SU-DHL-6 (cell line): ENCODE data around the gene CPEB3.

Source experiments
- H2AFZ ChIP-seq: fragments of 200-600 bp; sonication (generic); 2 replicates; pipeline ENCODE4 v1.6.1; 2014; ENCODE audit warnings: low read depth, mild to moderate bottlenecking, moderate library complexity, mixed read lengths, antibody characterized with exemption, low read length; ENCODE audit not compliant: severe bottlenecking
- H3F3A ChIP-seq: fragments of 200-600 bp; shearing (Covaris generic); 2 replicates; pipeline ENCODE4 v1.6.0; 2016; ENCODE audit warnings: antibody characterized with exemption, mild to moderate bottlenecking; ENCODE audit not compliant: insufficient read depth
- H3K27ac ChIP-seq: fragments of 200-600 bp; sonication (generic); 2 replicates; pipeline ENCODE4 v1.5.1; 2016; ENCODE audit warnings: low read depth, mild to moderate bottlenecking, low read length, moderate library complexity, mixed read lengths
- H3K27me3 ChIP-seq: fragments of 200-600 bp; sonication (generic), shearing (Covaris generic); 2 replicates; pipeline ENCODE4 v1.6.0; 2014; ENCODE audit warnings: mild to moderate bottlenecking, low read length
- H3K36me3 ChIP-seq: fragments of 200-600 bp; sonication (generic); 2 replicates; pipeline ENCODE4 v1.6.1; 2014; ENCODE audit warnings: mild to moderate bottlenecking, low read length, mixed read lengths
- H3K4me2 ChIP-seq: fragments of 300-600, 200-600 bp; shearing (Covaris generic), sonication (generic); 2 replicates; pipeline ENCODE4 v1.6.0; 2014; ENCODE audit warnings: low read length, low read depth, mild to moderate bottlenecking; ENCODE audit not compliant: poor library complexity, severe bottlenecking
- H3K4me3 ChIP-seq: fragments of 200-600 bp; sonication (generic); 2 replicates; pipeline ENCODE4 v1.5.1; 2014; ENCODE audit warnings: antibody characterized with exemption, low read length, mild to moderate bottlenecking, mixed read lengths; ENCODE audit not compliant: insufficient read depth, poor library complexity, severe bottlenecking
- H3K79me2 ChIP-seq: fragments of 200-600 bp; sonication (generic); 2 replicates; pipeline ENCODE4 v1.6.1; 2014; ENCODE audit warnings: mild to moderate bottlenecking, low read length, moderate library complexity; ENCODE audit not compliant: insufficient read depth
- H3K9ac ChIP-seq: fragments of 200-600 bp; sonication (generic); 2 replicates; pipeline ENCODE4 v1.7.0; 2014; ENCODE audit warnings: mild to moderate bottlenecking, low read length
- H3K9me2 ChIP-seq: fragments of 200-600 bp; sonication (generic); replicated peaks from 2 replicates; pipeline ENCODE4 v1.6.1; 2014; ENCODE audit warnings: low read length; ENCODE audit not compliant: insufficient read depth
- H3K9me3 ChIP-seq: fragments of 200-600 bp; sonication (generic); 2 replicates; pipeline ENCODE4 v1.6.1; 2014; ENCODE audit warnings: low read length, mixed read lengths; ENCODE audit not compliant: insufficient read depth
- H4K20me1 ChIP-seq: fragments of 200-600 bp; sonication (generic); 2 replicates; pipeline ENCODE4 v1.6.1; 2014; ENCODE audit warnings: low read depth, mild to moderate bottlenecking, antibody characterized with exemption, low read length, moderate library complexity, mixed read lengths
- CTCF ChIP-seq: fragments of 200-600 bp; sonication (generic); IDR thresholded peaks from one replicate; pipeline ENCODE4 v1.5.1; 2017; ENCODE audit warnings: antibody characterized with exemption, mild to moderate bottlenecking, low read length, moderate library complexity; ENCODE audit not compliant: insufficient read depth, poor library complexity, severe bottlenecking
- EZH2phosphoT487 ChIP-seq: fragments of 200-600 bp; sonication (generic), shearing (Covaris generic); conservative IDR thresholded peaks from 2 replicates; pipeline ENCODE4 v1.6.1; 2018; ENCODE audit warnings: mild to moderate bottlenecking, antibody characterized with exemption, low read length, moderate library complexity, mixed read lengths

Gene CPEB3

GRCh38 chr10:92150823-92151222, 140.1 kb downstream of the CPEB3 start:
- no peak overlapping the region for H3K27ac ChIP-seq
- H4K20me1 ChIP-seq = no peaks in the 10 kb centered on the region
- no peak overlapping the region for H2AFZ ChIP-seq
- no peak overlapping the region for H3K4me3 ChIP-seq
- no peaks in the 10 kb centered on the region for H3K27me3 ChIP-seq
- no peaks in the 10 kb centered on the region for H3K9me3 ChIP-seq
- H3K9me2 ChIP-seq = no peaks in the 10 kb centered on the region
- TF ChIP-seq CTCF (no peak), EZH2phosphoT487 (no peak)
- no peaks in the 10 kb centered on the region for H3K36me3 ChIP-seq
- H3F3A ChIP-seq = no peaks in the 10 kb centered on the region; the same call in 1 of the 2 replicates
- no peaks in the 10 kb centered on the region for H3K79me2 ChIP-seq
- no peak overlapping the region for H3K9ac ChIP-seq
- no peak overlapping the region for H3K4me2 ChIP-seq

- Histone ChIP-seq H3K27ac (no peak overlapping the region), H3K9ac (no peak overlapping the region), H3F3A (no peaks in the 10 kb centered on the region; the same call in 1 of the 2 replicates), H3K9me3 (no peaks in the 10 kb centered on the region), H3K9me2 (no peaks in the 10 kb centered on the region), H3K4me2 (no peak overlapping the region), H2AFZ (no peak overlapping the region), H4K20me1 (no peaks in the 10 kb centered on the region), H3K36me3 (no peaks in the 10 kb centered on the region), H3K79me2 (no peaks in the 10 kb centered on the region), H3K4me3 (no peak overlapping the region), H3K27me3 (no peaks in the 10 kb centered on the region)
- TF ChIP-seq EZH2phosphoT487 (no peak), CTCF (no peak)
These were observed 141.6 kb downstream of the CPEB3 start for GRCh38 chr10:92149261-92149660.

GRCh38 chr10:92146781-92147180, 144.1 kb downstream of the CPEB3 start:
- Histone ChIP-seq H2AFZ (no peak overlapping the region), H3K36me3 (no peaks in the 10 kb centered on the region), H3K9me3 (no peaks in the 10 kb centered on the region), H4K20me1 (no peaks in the 10 kb centered on the region), H3K9me2 (no peaks in the 10 kb centered on the region), H3K27ac (no peak overlapping the region), H3K79me2 (no peaks in the 10 kb centered on the region), H3F3A (peaks cover 23% of the 10 kb centered on the region), H3K4me3 (no peak overlapping the region), H3K9ac (no peak overlapping the region), H3K27me3 (no peaks in the 10 kb centered on the region), H3K4me2 (no peak overlapping the region)
- TF ChIP-seq EZH2phosphoT487 (no peak), CTCF (no peak)
